ENCODE data around the gene PODXL2.

Gene PODXL2

DNA sequence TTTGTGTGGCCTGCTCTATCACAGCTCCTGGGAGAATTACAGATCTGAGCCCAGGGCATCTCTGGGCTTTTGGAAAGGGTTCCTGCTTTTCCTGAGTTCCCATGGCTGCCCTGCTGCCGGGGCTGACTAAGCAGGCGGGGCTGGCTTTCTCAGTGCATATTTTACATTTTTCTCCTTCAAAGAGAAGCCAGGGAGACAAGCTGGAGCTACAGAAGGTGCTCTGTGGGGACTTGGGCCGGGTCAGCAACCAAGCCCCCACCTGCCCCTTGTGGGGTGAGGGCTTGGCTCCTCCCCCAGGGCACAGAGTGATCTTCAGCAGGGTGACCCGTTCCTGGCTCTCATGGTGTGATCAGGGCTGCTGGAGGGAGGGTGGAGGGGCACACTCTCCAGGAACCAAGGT lies 61.1 kb downstream of the PODXL2 start:
- no peak overlapping the region for H3K27ac ChIP-seq (ENCODE audit: low read length)

DNA sequence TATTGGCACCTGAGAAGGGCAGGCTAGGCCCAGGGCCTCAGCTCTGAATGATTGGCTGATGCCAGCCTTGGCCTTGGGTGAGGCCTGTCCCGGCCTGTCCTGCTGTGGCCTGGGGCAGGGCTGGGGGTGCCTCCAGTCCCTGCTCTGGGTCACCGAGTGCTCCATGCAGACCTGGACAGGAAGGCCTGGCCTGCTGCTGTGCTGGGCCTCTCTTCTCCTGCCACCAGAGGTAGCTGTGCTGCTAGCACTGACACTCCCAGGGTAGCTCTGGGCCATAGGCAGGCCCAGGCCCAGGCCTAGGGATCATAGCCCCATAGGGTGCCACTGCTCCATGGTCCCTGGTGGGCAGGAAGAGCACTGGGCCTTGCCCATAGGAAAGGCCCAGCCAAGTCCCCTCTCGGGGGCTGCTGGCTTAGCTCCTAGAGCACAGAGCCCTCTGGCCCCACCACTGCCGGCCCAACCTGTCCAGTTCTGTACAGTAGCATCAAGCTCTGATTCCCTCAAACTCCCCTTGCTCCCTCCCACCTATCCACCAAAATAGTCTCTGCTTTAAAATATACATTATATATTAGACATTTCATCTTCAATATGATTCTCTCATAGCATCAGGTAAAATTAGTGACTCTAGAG lies 62.0 kb downstream of the PODXL2 start:
- H3K9ac ChIP-seq (ENCODE audit: low read depth, low read length), result no peak overlapping the region

More for the DNA sequence above, 61.1 kb downstream of the PODXL2 start:
- Histone ChIP-seq H3K4me3 (ENCODE audit: low read depth in 1 of 2, low read length in 2 of 2) (no peak overlapping the region), H4K20me1 (ENCODE audit: insufficient read depth, low read length) (no peaks in the 10 kb centered on the region), H3K9me3 (ENCODE audit: insufficient read depth, low read length, severe bottlenecking) (no peaks in the 10 kb centered on the region), H3K4me2 (ENCODE audit: insufficient read depth, low read length) (no peak overlapping the region), H3K9ac (ENCODE audit: low read depth, low read length) (no peak overlapping the region), H3K79me2 (ENCODE audit: insufficient read depth, low read length) (no peaks in the 10 kb centered on the region), H3K36me3 (ENCODE audit: insufficient read depth, low read length) (no peaks in the 10 kb centered on the region), H3K27me3 (ENCODE audit: insufficient read depth, low read length, poor library complexity) (no peaks in the 10 kb centered on the region), H2AFZ (ENCODE audit: low read depth, low read length) (no peak overlapping the region), H3K4me1 (ENCODE audit: insufficient read depth, low read length) (no peaks in the 10 kb centered on the region)
- TF ChIP-seq, protein P1, sequence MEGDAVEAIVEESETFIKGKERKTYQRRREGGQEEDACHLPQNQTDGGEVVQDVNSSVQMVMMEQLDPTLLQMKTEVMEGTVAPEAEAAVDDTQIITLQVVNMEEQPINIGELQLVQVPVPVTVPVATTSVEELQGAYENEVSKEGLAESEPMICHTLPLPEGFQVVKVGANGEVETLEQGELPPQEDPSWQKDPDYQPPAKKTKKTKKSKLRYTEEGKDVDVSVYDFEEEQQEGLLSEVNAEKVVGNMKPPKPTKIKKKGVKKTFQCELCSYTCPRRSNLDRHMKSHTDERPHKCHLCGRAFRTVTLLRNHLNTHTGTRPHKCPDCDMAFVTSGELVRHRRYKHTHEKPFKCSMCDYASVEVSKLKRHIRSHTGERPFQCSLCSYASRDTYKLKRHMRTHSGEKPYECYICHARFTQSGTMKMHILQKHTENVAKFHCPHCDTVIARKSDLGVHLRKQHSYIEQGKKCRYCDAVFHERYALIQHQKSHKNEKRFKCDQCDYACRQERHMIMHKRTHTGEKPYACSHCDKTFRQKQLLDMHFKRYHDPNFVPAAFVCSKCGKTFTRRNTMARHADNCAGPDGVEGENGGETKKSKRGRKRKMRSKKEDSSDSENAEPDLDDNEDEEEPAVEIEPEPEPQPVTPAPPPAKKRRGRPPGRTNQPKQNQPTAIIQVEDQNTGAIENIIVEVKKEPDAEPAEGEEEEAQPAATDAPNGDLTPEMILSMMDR (IDR thresholded peaks at IDR 0.05; ENCODE audit: borderline replicate concordance, extremely low read depth, low read length, poor library complexity, severe bottlenecking), result no peak
- no peak for TF ChIP-seq EZH2 (IDR thresholded peaks at IDR 0.05; ENCODE audit: borderline replicate concordance, low read depth, low read length, severe bottlenecking)
- DNase-seq (no peak), ATAC-seq (ENCODE audit: insufficient read depth, low read depth) (no peak)

DNA sequence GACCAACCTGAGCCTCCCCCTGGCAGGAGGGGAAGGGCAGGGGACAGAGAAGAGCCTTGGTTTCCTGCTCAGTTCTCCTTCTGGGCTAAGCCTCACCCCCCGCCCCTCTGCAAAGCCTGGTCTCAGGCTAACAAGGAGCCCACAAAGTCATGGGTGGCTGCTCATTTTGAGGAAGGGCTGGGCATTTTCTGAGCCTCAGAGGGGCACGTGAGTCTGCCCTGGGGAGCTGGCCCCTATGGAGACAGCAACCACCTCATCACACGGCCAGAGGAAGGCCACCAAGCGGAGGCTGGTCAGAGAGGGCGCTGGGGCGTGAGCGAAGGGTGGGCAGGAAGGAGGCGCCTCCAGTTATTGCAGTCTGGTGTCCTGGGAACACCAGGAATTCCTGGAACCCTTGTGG lies 62.5 kb downstream of the PODXL2 start:
- TF ChIP-seq EZH2 (IDR thresholded peaks at IDR 0.05; ENCODE audit: borderline replicate concordance, low read depth, low read length, severe bottlenecking), result no peak
- TF ChIP-seq, protein P1 (IDR thresholded peaks at IDR 0.05; ENCODE audit: borderline replicate concordance, extremely low read depth, low read length, poor library complexity, severe bottlenecking), result no peak
- no peaks in the 10 kb centered on the region for H3K27me3 ChIP-seq (ENCODE audit: insufficient read depth, low read length, poor library complexity)
- no peaks in the 10 kb centered on the region for H3K9me3 ChIP-seq (ENCODE audit: insufficient read depth, low read length, severe bottlenecking)
- no peaks in the 10 kb centered on the region for H4K20me1 ChIP-seq (ENCODE audit: insufficient read depth, low read length)
- ATAC-seq (ENCODE audit: insufficient read depth, low read depth) (no peak), DNase-seq (no peak)
- H3K4me1 ChIP-seq (ENCODE audit: insufficient read depth, low read length), result no peaks in the 10 kb centered on the region
- H3K79me2 ChIP-seq (ENCODE audit: insufficient read depth, low read length), result no peaks in the 10 kb centered on the region
- no peaks in the 10 kb centered on the region for H3K36me3 ChIP-seq (ENCODE audit: insufficient read depth, low read length)
- no peak overlapping the region for H3K27ac ChIP-seq (ENCODE audit: low read length)
- H3K4me3 ChIP-seq (ENCODE audit: low read depth in 1 of 2, low read length in 2 of 2), result no peak overlapping the region
- H3K4me2 ChIP-seq (ENCODE audit: insufficient read depth, low read length), result no peak overlapping the region
- no peak overlapping the region for H3K9ac ChIP-seq (ENCODE audit: low read depth, low read length)
- no peak overlapping the region for H2AFZ ChIP-seq (ENCODE audit: low read depth, low read length)

More for the DNA sequence above, 62.0 kb downstream of the PODXL2 start:
- TF ChIP-seq, protein P1 (IDR thresholded peaks at IDR 0.05; ENCODE audit: borderline replicate concordance, extremely low read depth, low read length, poor library complexity, severe bottlenecking), result peak; percentile 47
- no peak for TF ChIP-seq EZH2 (IDR thresholded peaks at IDR 0.05; ENCODE audit: borderline replicate concordance, low read depth, low read length, severe bottlenecking)
- no peaks in the 10 kb centered on the region for H3K79me2 ChIP-seq (ENCODE audit: insufficient read depth, low read length)
- no peaks in the 10 kb centered on the region for H3K27me3 ChIP-seq (ENCODE audit: insufficient read depth, low read length, poor library complexity)
- no peak overlapping the region for H3K27ac ChIP-seq (ENCODE audit: low read length)
- H3K4me3 ChIP-seq (ENCODE audit: low read depth in 1 of 2, low read length in 2 of 2), result no peak overlapping the region
- H4K20me1 ChIP-seq (ENCODE audit: insufficient read depth, low read length), result no peaks in the 10 kb centered on the region
- H3K4me1 ChIP-seq (ENCODE audit: insufficient read depth, low read length), result no peaks in the 10 kb centered on the region
- no peak for DNase-seq
- H3K4me2 ChIP-seq (ENCODE audit: insufficient read depth, low read length), result no peak overlapping the region
- H3K36me3 ChIP-seq (ENCODE audit: insufficient read depth, low read length), result no peaks in the 10 kb centered on the region
- no peaks in the 10 kb centered on the region for H3K9me3 ChIP-seq (ENCODE audit: insufficient read depth, low read length, severe bottlenecking)
- ATAC-seq (ENCODE audit: insufficient read depth, low read depth), result peak; percentile 64; the same call in 2 of the 3 replicates
- no peak overlapping the region for H2AFZ ChIP-seq (ENCODE audit: low read depth, low read length)

All from DND-41 (cell line).